ENCODE measurements around the gene CYP2S1. TPM values are rescaled to one million over a fixed set of nuclear protein-coding genes. Genes with fewer than 3 reads are reported as not detected.
"Not testable (repeated sequence)": the region's sequence is repeated elsewhere in the genome, so short reads cannot be mapped to it uniquely, and the experiment has no call there.

Gene CYP2S1
- total and polyA plus RNA-seq, 5 donors: 0.14 to 1.7 (median 1.2) TPM

DNA sequence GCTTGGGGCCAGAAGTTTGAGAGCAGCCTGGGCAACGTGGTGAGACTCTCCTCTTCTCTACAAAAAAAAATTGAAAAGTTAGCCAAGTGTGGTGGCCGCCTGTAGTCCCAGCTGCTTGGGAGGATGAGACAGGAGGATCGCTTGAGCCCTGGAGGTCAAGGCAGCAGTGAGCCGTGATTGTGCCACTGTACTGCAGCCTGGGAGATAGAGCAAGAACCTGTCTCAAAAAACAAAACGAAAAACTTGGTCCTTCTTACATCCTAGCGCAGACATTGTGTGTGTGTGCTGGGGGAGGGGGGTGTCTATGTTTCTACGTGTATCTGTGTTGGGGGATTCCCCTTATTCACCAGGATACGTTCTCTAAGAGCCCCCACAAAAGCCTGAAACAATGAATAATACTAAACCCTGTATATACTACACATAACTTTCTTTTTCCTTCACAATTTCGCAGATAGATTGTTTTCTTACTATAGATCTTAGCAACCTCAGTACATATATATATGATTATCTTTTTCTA, 33.9 kb downstream of the CYP2S1 start:
- 60% methylated on average over 9 of the region's 9 CpGs for WGBS
- H3K4me1 ChIP-seq (ENCODE audit: control insufficient read depth, insufficient read depth, low read length): peaks cover 3% of the 10 kb centered on the region
- intact Hi-C loops (cut with DNase I): no loop called here

DNA sequence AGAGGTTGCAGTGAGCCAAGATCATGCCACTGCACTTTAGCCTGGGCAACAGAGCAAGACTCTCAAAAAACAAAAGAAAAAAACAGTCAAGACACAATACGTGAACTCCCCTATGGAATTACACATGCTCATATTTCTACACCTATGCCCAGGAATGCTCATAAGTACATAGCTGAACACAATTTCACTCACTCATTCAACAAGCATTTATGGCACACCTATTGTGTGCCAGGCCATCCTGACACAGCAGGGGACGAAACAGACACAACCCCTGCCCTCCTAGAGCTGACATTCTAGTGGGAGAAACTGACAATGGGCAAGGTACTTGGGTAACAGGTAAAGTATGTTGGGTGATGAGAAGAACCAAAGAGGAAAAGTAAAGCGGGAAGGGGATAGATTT, 35.5 kb downstream of the CYP2S1 start:
- no peak for ATAC-seq
- no peak overlapping the region for H3K4me3 ChIP-seq (ENCODE audit: low read length)
- no peak for DNase-seq
- intact Hi-C loops (cut with DNase I): no loop called here
- no peak overlapping the region for H3K27ac ChIP-seq (ENCODE audit: low read length)
- peaks cover 3% of the 10 kb centered on the region for H3K4me1 ChIP-seq (ENCODE audit: control insufficient read depth, insufficient read depth, low read length)
- 90% methylated on average over 3 of the region's 3 CpGs for WGBS
- no peaks in the 10 kb centered on the region for H3K9me3 ChIP-seq (ENCODE audit: control insufficient read depth, low read length)
- H3K27me3 ChIP-seq (ENCODE audit: control insufficient read depth, insufficient read depth): no peaks in the 10 kb centered on the region

More for the DNA sequence above, 33.9 kb downstream of the CYP2S1 start:
- Histone ChIP-seq H3K4me3 (ENCODE audit: low read length) (no peak overlapping the region), H3K27me3 (ENCODE audit: control insufficient read depth, insufficient read depth) (no peaks in the 10 kb centered on the region), H3K27ac (ENCODE audit: low read length) (no peak overlapping the region), H3K9me3 (ENCODE audit: control insufficient read depth, low read length) (no peaks in the 10 kb centered on the region)
- no peak for ATAC-seq
- no peak for DNase-seq

DNA sequence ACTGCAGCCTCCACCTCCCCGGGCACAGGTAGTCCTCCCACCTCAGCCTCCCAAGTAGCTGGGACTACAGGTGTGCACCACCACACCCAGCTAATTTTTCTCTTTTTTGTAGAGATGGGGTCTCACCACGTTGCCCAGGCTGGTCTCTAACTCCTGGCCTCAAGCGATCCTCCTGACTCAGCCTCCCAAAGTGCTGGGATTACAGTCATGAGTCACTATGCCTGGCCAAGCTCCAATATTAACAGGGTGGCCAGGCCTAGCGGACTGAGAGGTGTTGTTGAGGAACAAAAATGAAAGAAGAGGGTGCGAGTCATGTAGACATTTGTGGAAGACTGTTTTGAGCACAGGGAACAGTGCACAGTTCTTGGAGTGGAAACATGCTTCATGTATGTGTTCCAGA, 36.3 kb downstream of the CYP2S1 start:
- 85% methylated on average over 5 of the region's 5 CpGs for WGBS
- H3K4me3 ChIP-seq (ENCODE audit: low read length); H3K9me3 ChIP-seq (ENCODE audit: control insufficient read depth, low read length); intact Hi-C loops (cut with DNase I); H3K4me1 ChIP-seq (ENCODE audit: control insufficient read depth, insufficient read depth, low read length); H3K27me3 ChIP-seq (ENCODE audit: control insufficient read depth, insufficient read depth); ATAC-seq; H3K27ac ChIP-seq (ENCODE audit: low read length): not testable (repeated sequence)
- peak in 1 of 3 donors; percentile 28 for DNase-seq

DNA sequence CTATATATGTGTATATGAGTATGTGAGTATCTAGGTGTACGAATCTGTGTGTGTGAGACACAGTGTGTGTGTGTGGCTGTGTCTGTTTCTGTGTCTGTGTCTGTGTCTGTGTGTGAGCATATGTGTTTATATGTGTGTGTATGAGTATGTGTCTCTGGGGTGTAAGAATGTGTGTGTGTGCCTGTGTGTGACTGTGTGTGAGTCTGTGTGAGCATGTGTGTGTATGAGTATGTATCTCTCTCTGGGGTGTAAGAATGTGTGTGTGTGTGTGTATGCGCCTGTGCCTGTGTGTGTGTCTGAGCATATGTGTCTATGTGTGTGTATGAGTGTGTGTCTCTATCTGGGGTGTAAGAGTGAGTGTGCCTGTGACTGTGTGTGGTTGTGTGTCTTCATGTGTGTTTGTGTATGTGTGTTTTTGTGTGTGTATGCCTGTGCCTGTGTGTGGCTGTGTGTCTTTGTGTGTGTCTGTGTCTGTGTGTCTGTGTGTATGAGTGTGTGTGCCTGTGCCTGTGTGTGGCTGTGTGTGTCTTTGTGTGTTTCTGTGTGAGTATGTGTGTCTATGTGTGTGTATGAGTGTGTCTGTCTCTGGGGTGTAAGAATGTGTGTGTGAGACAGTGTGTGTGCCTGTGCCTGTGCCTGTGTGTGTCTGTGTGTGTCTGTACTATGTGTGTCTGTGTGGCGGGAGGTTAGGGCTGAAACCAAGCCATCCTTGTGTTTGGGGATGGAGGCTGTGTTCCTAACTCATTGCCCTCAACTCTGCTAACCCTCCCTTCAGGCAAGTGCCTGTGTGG, 37.2 kb downstream of the CYP2S1 start:
- H3K27me3 ChIP-seq (ENCODE audit: control insufficient read depth, insufficient read depth): no peaks in the 10 kb centered on the region
- H3K4me1 ChIP-seq (ENCODE audit: control insufficient read depth, insufficient read depth, low read length): peaks cover 3% of the 10 kb centered on the region
- intact Hi-C loops (cut with DNase I): no loop called here
- no peak overlapping the region for H3K4me3 ChIP-seq (ENCODE audit: low read length)
- DNase-seq (no peak), ATAC-seq (no peak)
- H3K9me3 ChIP-seq (ENCODE audit: control insufficient read depth, low read length): no peaks in the 10 kb centered on the region
- WGBS: 93% methylated on average over 3 of the region's 3 CpGs
- no peak overlapping the region for H3K27ac ChIP-seq (ENCODE audit: low read length)

DNA sequence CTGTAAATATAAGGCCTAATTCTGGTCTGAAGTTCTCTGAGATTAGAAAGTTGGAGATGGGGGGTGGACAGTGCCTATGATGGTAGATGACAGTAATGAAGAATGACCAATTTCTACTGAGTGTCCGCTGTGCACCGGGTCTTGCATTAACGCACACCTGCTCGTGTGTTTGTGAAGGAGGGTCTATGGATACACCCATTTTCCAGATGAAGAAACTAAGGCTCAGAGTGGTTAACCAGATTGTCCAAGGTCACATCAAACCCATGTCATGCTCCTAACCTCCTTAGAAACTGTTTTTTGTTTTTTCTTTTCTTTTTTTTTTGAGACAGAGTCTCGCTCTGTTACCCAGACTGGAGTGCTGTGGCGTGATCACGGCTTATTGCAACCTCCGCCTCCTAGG, 39.7 kb downstream of the CYP2S1 start:
- H3K4me3 ChIP-seq (ENCODE audit: low read length): no peak overlapping the region
- 94% methylated on average over 8 of the region's 8 CpGs for WGBS
- H3K27ac ChIP-seq (ENCODE audit: low read length): no peak overlapping the region
- H3K4me1 ChIP-seq (ENCODE audit: control insufficient read depth, insufficient read depth, low read length): no peaks in the 10 kb centered on the region
- ATAC-seq (no peak), DNase-seq (no peak)
- intact Hi-C loops (cut with DNase I): no loop called here
- H3K27me3 ChIP-seq (ENCODE audit: control insufficient read depth, insufficient read depth): no peaks in the 10 kb centered on the region
- H3K9me3 ChIP-seq (ENCODE audit: control insufficient read depth, low read length): no peaks in the 10 kb centered on the region

DNA sequence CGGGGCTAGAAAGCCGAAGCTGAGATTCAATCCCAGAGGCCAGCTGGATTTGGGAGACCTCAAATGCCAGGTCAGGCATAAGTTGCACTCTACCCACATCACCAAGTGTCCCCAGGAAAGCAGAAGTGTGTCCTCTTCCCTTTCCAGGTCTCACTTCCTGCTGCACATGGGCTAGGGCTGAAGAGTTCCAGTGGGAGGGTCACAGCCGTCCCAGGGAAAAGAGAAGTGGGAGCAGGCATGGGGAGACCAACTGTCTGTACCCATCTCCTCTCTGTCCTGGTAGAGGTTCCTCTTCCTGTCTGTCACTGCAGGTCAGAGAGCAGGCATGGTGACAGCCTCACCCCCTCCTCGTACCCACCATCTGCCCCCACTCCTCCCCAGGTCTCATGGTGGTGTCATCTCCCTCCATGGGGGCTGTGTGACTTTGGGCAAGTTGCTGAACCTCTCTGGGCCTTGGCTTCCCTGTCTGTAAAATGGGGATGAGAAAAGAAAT, 40.8 kb downstream of the CYP2S1 start:
- no peaks in the 10 kb centered on the region for H3K9me3 ChIP-seq (ENCODE audit: control insufficient read depth, low read length)
- no peaks in the 10 kb centered on the region for H3K4me1 ChIP-seq (ENCODE audit: control insufficient read depth, insufficient read depth, low read length)
- DNase-seq (peak in 2 of 3 donors; percentile 64 to 70), ATAC-seq (peak; percentile 54 to 57)
- H3K27ac ChIP-seq (ENCODE audit: low read length): no peak overlapping the region
- H3K27me3 ChIP-seq (ENCODE audit: control insufficient read depth, insufficient read depth): no peaks in the 10 kb centered on the region
- intact Hi-C loops (cut with DNase I): no loop called here
- no peak overlapping the region for H3K4me3 ChIP-seq (ENCODE audit: low read length)
- WGBS: 67% methylated on average over 4 of the region's 4 CpGs

DNA sequence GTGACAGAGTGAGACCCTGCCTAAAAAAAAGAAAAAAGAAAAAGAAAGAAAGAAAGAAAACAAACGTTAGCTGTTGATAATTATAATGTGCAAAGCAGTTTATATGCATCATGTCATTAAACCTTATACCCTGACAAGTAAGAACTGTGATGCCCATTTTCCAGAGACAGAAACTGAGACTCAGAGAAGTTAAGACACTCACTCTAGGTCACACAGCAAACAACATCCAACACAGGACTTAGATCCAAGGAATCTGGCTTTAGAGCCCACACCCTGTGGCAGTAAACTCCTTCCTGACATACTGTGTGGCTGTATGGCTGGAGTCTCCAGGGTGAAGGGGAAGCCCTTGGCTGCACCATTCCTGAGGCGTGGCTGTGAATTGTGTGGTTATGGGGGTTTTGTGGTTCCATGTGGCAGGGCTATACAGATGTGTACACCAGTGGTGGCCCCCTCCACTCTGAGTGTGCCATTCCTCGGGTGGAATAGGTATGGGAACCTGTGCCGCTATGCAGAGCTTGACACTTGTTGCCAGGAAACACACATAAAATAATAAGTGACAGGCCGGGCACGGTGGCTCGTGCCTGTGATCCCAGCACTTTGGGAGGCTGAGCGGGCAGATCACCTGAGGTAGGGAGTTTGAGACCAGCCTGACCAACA, 41.6 kb downstream of the CYP2S1 start:
- no peaks in the 10 kb centered on the region for H3K9me3 ChIP-seq (ENCODE audit: control insufficient read depth, low read length)
- WGBS: 82% methylated on average over 8 of the region's 8 CpGs
- intact Hi-C loops (cut with DNase I): no loop called here
- H3K27me3 ChIP-seq (ENCODE audit: control insufficient read depth, insufficient read depth): no peaks in the 10 kb centered on the region
- H3K4me3 ChIP-seq (ENCODE audit: low read length): no peak overlapping the region
- no peak overlapping the region for H3K27ac ChIP-seq (ENCODE audit: low read length)
- DNase-seq (peak in 1 of 3 donors; percentile 22), ATAC-seq (no peak)
- H3K4me1 ChIP-seq (ENCODE audit: control insufficient read depth, insufficient read depth, low read length): no peaks in the 10 kb centered on the region

DNA sequence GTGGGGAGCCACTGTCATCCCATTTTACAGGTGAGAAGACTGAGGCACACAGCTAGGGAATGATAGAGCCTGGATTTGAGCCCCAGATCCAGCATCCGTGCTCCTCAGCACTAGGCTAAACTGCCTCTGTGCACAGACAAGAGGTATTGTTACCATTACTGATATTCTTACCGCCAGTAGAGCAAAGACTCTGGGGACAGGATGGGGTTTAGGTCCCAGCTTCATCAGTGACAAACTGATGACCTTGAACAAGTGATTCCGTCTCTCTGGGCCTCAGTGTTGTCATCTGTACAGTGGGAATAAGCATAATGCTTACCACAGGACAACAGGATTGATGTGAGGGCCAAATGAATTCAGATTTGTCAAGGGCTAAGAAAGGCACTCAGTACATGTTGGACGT, 42.5 kb downstream of the CYP2S1 start:
- no peak for ATAC-seq
- H3K9me3 ChIP-seq (ENCODE audit: control insufficient read depth, low read length): no peaks in the 10 kb centered on the region
- DNase-seq: no peak

DNA sequence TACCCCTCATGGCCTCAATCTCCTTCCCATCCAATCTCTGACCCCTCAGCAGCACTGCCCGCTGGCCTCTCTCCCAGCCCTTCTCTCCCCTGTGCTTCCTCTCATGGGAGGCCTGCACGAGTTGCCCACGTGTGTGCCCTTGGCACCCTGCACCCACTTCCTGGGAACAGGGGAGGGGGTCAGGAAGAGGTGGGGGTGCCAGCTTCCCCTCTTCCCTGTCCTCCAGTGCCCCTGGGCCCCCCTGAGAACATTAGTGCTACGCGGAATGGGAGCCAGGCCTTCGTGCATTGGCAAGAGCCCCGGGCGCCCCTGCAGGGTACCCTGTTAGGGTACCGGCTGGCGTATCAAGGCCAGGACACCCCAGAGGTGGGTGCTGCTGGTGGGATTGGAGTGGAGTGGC, 45.2 kb downstream of the CYP2S1 start:
- DNase-seq: peak in 1 of 3 donors; percentile 62
- Histone ChIP-seq H3K27ac (ENCODE audit: low read length) (no peak overlapping the region), H3K27me3 (ENCODE audit: control insufficient read depth, insufficient read depth) (no peaks in the 10 kb centered on the region), H3K4me1 (ENCODE audit: control insufficient read depth, insufficient read depth, low read length) (no peaks in the 10 kb centered on the region), H3K4me3 (ENCODE audit: low read length) (no peak overlapping the region), H3K9me3 (ENCODE audit: control insufficient read depth, low read length) (no peaks in the 10 kb centered on the region)
- no peak for ATAC-seq
- intact Hi-C loops (cut with DNase I): no loop called here
- 78% methylated on average over 10 of the region's 10 CpGs for WGBS

More for the DNA sequence above, 42.5 kb downstream of the CYP2S1 start:
- 83% methylated on average over 4 of the region's 4 CpGs for WGBS
- Histone ChIP-seq H3K4me3 (ENCODE audit: low read length) (no peak overlapping the region), H3K4me1 (ENCODE audit: control insufficient read depth, insufficient read depth, low read length) (no peaks in the 10 kb centered on the region), H3K27ac (ENCODE audit: low read length) (no peak overlapping the region), H3K27me3 (ENCODE audit: control insufficient read depth, insufficient read depth) (no peaks in the 10 kb centered on the region)
- intact Hi-C loops (cut with DNase I): no loop called here

DNA sequence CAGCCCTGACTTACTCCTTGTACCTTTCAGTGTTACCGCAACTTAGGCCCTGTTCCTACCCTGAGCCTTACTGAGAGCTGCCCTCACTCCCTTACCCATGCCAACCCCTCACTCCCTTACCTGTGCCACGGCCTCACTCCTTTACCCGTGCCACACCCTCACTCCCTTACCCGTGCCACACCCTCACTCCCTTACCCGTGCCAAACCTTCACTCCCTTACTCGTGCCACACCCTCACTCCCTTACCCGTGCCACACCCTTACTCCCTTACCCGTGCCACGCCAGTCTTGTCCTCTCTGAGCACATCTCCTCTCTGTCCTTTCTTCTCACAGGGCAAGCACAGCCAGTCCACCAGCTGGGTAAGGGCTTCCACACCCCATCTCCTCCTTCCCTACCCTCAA, 46.3 kb downstream of the CYP2S1 start:
- WGBS: 89% methylated on average over 9 of the region's 9 CpGs
- ATAC-seq (no peak), DNase-seq (no peak)
- Histone ChIP-seq H3K27me3 (ENCODE audit: control insufficient read depth, insufficient read depth) (no peaks in the 10 kb centered on the region), H3K9me3 (ENCODE audit: control insufficient read depth, low read length) (no peaks in the 10 kb centered on the region), H3K27ac (ENCODE audit: low read length) (no peak overlapping the region), H3K4me1 (ENCODE audit: control insufficient read depth, insufficient read depth, low read length) (no peaks in the 10 kb centered on the region), H3K4me3 (ENCODE audit: low read length) (no peak overlapping the region)
- intact Hi-C loops (cut with DNase I): no loop called here

DNA sequence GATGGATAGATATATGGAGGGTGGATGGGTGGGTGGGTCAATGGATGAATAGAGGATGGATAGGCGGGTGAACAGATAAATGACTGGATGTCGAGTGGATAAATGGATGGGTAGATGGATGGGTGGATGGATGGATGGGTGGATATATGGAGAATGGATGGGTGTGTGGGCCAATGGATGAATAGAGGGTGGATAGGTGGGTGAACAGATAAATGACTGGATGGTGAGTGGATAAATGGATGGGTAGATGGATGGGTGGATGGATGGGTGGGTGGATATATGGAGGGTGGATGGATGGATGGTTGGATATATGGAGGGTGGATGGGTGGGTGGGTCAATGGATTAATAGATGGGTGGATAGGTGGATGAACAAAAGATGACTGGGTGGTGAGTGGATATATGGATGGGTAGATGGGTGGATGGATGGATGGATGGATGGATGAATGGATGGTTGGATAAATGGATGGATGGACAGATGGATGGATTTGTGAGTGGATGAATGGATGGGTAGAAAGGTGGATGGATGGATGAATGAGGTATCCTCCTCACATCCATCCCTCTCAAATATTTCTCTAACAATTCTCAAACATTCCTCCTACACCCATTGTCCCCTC, 47.0 kb downstream of the CYP2S1 start:
- Histone ChIP-seq H3K4me1 (ENCODE audit: control insufficient read depth, insufficient read depth, low read length) (no peaks in the 10 kb centered on the region), H3K27ac (ENCODE audit: low read length) (no peak overlapping the region), H3K4me3 (ENCODE audit: low read length) (no peak overlapping the region), H3K27me3 (ENCODE audit: control insufficient read depth, insufficient read depth) (no peaks in the 10 kb centered on the region), H3K9me3 (ENCODE audit: control insufficient read depth, low read length) (no peaks in the 10 kb centered on the region)
- 95% methylated on average over 2 of the region's 2 CpGs for WGBS
- intact Hi-C loops (cut with DNase I): no loop called here
- ATAC-seq (no peak), DNase-seq (no peak)
